ENCODE measurements around the gene OR5F1.

The OR5F1 gene

GRCh38 chr11:56010716-56011115 lies 16.3 kb upstream of the OR5F1 start:
- Histone ChIP-seq H4K20me1 (ENCODE audit: insufficient read depth, low read length) (no peaks in the 10 kb centered on the region), H3K79me2 (ENCODE audit: low read length) (no peaks in the 10 kb centered on the region), H3K9me2 (replicated peaks; ENCODE audit: insufficient read depth, low read length) (no peaks in the 10 kb centered on the region), H3K9me3 (replicated peaks; ENCODE audit: insufficient read depth, low read length) (no peaks in the 10 kb centered on the region), H3K27ac (ENCODE audit: low read length) (no peak overlapping the region), H3K4me2 (ENCODE audit: low read depth, low read length) (no peak overlapping the region), H3K4me1 (ENCODE audit: low read length) (peaks cover 9% of the 10 kb centered on the region), H3K36me3 (replicated peaks; ENCODE audit: insufficient read depth, low read length) (no peaks in the 10 kb centered on the region), H3K9ac (ENCODE audit: low read length) (no peak overlapping the region), H3K27me3 (replicated peaks; ENCODE audit: insufficient read depth, low read length) (no peaks in the 10 kb centered on the region), H3K4me3 (ENCODE audit: low read length) (no peak overlapping the region), H2AFZ (ENCODE audit: low read length) (no peak overlapping the region), H3F3A (ENCODE audit: insufficient read depth, low read length) (0 out of 2 replicates have a peak, but pooled peaks cover 5% of the 10 kb centered on the region)
- TF ChIP-seq CTCF (IDR thresholded peaks at IDR 0.05; ENCODE audit: low read length) (no peak), EZH2 (optimal IDR thresholded peaks at IDR 0.05; ENCODE audit: low read depth, low read length) (no peak), EZH2phosphoT487 (IDR thresholded peaks at IDR 0.05; ENCODE audit: low read length) (no peak)
- no peak for DNase-seq

- Histone ChIP-seq H3K4me3 (ENCODE audit: low read length) (no peak overlapping the region), H3K9me2 (replicated peaks; ENCODE audit: insufficient read depth, low read length) (no peaks in the 10 kb centered on the region), H3K27me3 (replicated peaks; ENCODE audit: insufficient read depth, low read length) (no peaks in the 10 kb centered on the region), H3K9ac (ENCODE audit: low read length) (no peak overlapping the region), H4K20me1 (ENCODE audit: insufficient read depth, low read length) (no peaks in the 10 kb centered on the region), H2AFZ (ENCODE audit: low read length) (no peak overlapping the region), H3K36me3 (replicated peaks; ENCODE audit: insufficient read depth, low read length) (no peaks in the 10 kb centered on the region), H3F3A (ENCODE audit: insufficient read depth, low read length) (no peaks in the 10 kb centered on the region), H3K4me1 (ENCODE audit: low read length) (no peaks in the 10 kb centered on the region), H3K79me2 (ENCODE audit: low read length) (no peaks in the 10 kb centered on the region), H3K4me2 (ENCODE audit: low read depth, low read length) (no peak overlapping the region), H3K9me3 (replicated peaks; ENCODE audit: insufficient read depth, low read length) (no peaks in the 10 kb centered on the region), H3K27ac (ENCODE audit: low read length) (no peak overlapping the region)
- DNase-seq = no peak
- TF ChIP-seq CTCF (IDR thresholded peaks at IDR 0.05; ENCODE audit: low read length) (no peak), EZH2 (optimal IDR thresholded peaks at IDR 0.05; ENCODE audit: low read depth, low read length) (no peak), EZH2phosphoT487 (IDR thresholded peaks at IDR 0.05; ENCODE audit: low read length) (no peak)
These were observed 23.5 kb downstream of the OR5F1 start for GRCh38 chr11:55970935-55971334.

- H4K20me1 ChIP-seq (ENCODE audit: insufficient read depth, low read length) = no peaks in the 10 kb centered on the region
- no peak within 1 kb of the TSS for H3K9ac ChIP-seq (ENCODE audit: low read length)
These were observed 24.6 kb downstream of the OR5F1 start, which contains the start of gene OR10AG1 for GRCh38 chr11:55969845-55970244. Gene OR10AG1, minus strand, starts transcription at chr11:55969945. Its CDS starts 38 bp downstream, at chr11:55969907.

More at GRCh38 chr11:55969845-55970244, 24.6 kb downstream of the OR5F1 start, which contains the start of gene OR10AG1:
- no peak within 1 kb of the TSS for H3K4me2 ChIP-seq (ENCODE audit: low read depth, low read length)
- H3K9me2 ChIP-seq (replicated peaks; ENCODE audit: insufficient read depth, low read length) = no peaks in the 10 kb centered on the region
- no peaks in the 10 kb centered on the region for H3K9me3 ChIP-seq (replicated peaks; ENCODE audit: insufficient read depth, low read length)
- H3K27ac ChIP-seq (ENCODE audit: low read length) = no peak within 1 kb of the TSS
- H3K4me3 ChIP-seq (ENCODE audit: low read length) = no peak within 1 kb of the TSS
- H3F3A ChIP-seq (ENCODE audit: insufficient read depth, low read length) = no peaks in the 10 kb centered on the region
- H3K79me2 ChIP-seq (ENCODE audit: low read length) = no peaks in the 10 kb centered on the region
- TF ChIP-seq CTCF (IDR thresholded peaks at IDR 0.05; ENCODE audit: low read length) (no peak), EZH2phosphoT487 (IDR thresholded peaks at IDR 0.05; ENCODE audit: low read length) (no peak), EZH2 (optimal IDR thresholded peaks at IDR 0.05; ENCODE audit: low read depth, low read length) (no peak)
- no peak within 1 kb of the TSS for H2AFZ ChIP-seq (ENCODE audit: low read length)
- H3K36me3 ChIP-seq (replicated peaks; ENCODE audit: insufficient read depth, low read length) = no peaks in the 10 kb centered on the region
- no peaks in the 10 kb centered on the region for H3K4me1 ChIP-seq (ENCODE audit: low read length)
- no peaks in the 10 kb centered on the region for H3K27me3 ChIP-seq (replicated peaks; ENCODE audit: insufficient read depth, low read length)
- DNase-seq = no peak

Data from MM.1S (cell line).